ENCODE results near the gene PIP5K1C.

Gene PIP5K1C

GRCh38 chr19:3604227-3604986 is 95.9 kb downstream of the PIP5K1C start:
- H3K9me3 Mint-ChIP-seq, result no peaks in the 10 kb centered on the region
- H3K4me1 Mint-ChIP-seq, result peaks cover 16% of the 10 kb centered on the region
- no peak overlapping the region for H3K4me3 Mint-ChIP-seq
- peak; percentile 36 for ATAC-seq
- DNase-seq, result no peak
- H3K27ac Mint-ChIP-seq, result peak overlapping the region in 1 of 2 donors; percentile 84
- H3K27me3 Mint-ChIP-seq, result no peaks in the 10 kb centered on the region

- H3K4me1 Mint-ChIP-seq, result peaks cover 14% of the 10 kb centered on the region
- H3K9me3 Mint-ChIP-seq, result no peaks in the 10 kb centered on the region
- no peaks in the 10 kb centered on the region for H3K27me3 Mint-ChIP-seq
- ATAC-seq, result no peak
- no peak overlapping the region for H3K27ac Mint-ChIP-seq
- DNase-seq, result no peak
- no peak overlapping the region for H3K4me3 Mint-ChIP-seq
These were observed 97.0 kb downstream of the PIP5K1C start for GRCh38 chr19:3603121-3603811.

GRCh38 chr19:3601021-3601420 is 99.2 kb downstream of the PIP5K1C start:
- no peaks in the 10 kb centered on the region for H3K4me1 Mint-ChIP-seq
- no peaks in the 10 kb centered on the region for H3K27me3 Mint-ChIP-seq
- no peak overlapping the region for H3K27ac Mint-ChIP-seq
- no peaks in the 10 kb centered on the region for H3K9me3 Mint-ChIP-seq
- H3K4me3 Mint-ChIP-seq, result no peak overlapping the region
- DNase-seq (no peak), ATAC-seq (no peak)

- Mint-ChIP-seq H3K4me3 (no peak overlapping the region), H3K27me3 (no peaks in the 10 kb centered on the region), H3K4me1 (no peaks in the 10 kb centered on the region), H3K27ac (no peak overlapping the region), H3K9me3 (no peaks in the 10 kb centered on the region)
- DNase-seq (no peak), ATAC-seq (peak; percentile 18)
These were observed 100.5 kb downstream of the PIP5K1C start for GRCh38 chr19:3599776-3600187.

- ATAC-seq (no peak), DNase-seq (no peak)
- Mint-ChIP-seq H3K4me1 (no peaks in the 10 kb centered on the region), H3K4me3 (no peak overlapping the region), H3K9me3 (peaks cover 0 to 6% of the 10 kb centered on the region in 2 donors), H3K27me3 (no peaks in the 10 kb centered on the region), H3K27ac (no peak overlapping the region)
These were observed 104.7 kb downstream of the PIP5K1C start for GRCh38 chr19:3595521-3596061.

GRCh38 chr19:3593156-3593555 is 107.1 kb downstream of the PIP5K1C start:
- Mint-ChIP-seq H3K4me3 (no peak overlapping the region), H3K27ac (no peak overlapping the region), H3K27me3 (no peaks in the 10 kb centered on the region), H3K9me3 (peaks cover 0 to 6% of the 10 kb centered on the region in 2 donors), H3K4me1 (no peaks in the 10 kb centered on the region)
- ATAC-seq (no peak), DNase-seq (no peak)

DNA sequence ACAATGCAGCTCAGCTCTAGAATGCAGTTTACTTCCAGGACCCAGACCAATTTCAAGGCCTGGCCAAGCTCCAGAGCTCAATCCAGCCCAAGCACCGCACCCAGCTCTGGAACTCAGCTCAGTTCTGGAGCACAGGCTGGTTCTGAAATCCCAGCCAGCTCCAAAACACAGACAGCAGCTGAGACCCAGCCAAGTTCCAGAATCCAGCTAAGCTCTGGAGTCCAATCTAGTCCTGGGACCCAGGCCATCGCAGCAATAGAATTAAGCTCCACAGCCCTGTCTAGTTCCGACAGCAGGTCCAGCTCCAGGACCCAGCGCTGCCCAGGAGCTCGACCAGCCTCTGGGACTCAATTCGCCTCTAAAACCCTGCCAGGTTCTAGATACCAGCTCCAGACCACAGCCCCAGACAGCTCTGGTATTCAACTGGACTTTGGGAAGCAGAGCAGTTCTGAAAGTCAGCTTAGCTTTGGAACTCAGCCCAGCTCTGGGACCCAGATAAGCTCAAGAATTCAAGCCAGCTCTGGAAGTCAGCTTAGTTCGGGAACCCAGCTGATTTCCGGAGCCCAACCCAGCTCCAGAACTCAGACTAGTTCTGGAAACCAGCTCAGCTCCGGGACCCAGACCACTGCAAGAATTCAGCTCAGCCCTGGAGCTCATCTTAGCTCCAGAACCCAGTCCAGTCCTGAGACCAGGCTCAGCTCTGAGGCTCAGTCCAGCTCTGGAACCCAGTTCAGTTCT is 108.2 kb downstream of the PIP5K1C start:
- Mint-ChIP-seq H3K4me1 (no peaks in the 10 kb centered on the region), H3K27me3 (no peaks in the 10 kb centered on the region), H3K9me3 (peaks cover 0 to 6% of the 10 kb centered on the region in 2 donors), H3K27ac (no peak overlapping the region), H3K4me3 (no peak overlapping the region)
- no peak for DNase-seq
- ATAC-seq, result no peak

DNA sequence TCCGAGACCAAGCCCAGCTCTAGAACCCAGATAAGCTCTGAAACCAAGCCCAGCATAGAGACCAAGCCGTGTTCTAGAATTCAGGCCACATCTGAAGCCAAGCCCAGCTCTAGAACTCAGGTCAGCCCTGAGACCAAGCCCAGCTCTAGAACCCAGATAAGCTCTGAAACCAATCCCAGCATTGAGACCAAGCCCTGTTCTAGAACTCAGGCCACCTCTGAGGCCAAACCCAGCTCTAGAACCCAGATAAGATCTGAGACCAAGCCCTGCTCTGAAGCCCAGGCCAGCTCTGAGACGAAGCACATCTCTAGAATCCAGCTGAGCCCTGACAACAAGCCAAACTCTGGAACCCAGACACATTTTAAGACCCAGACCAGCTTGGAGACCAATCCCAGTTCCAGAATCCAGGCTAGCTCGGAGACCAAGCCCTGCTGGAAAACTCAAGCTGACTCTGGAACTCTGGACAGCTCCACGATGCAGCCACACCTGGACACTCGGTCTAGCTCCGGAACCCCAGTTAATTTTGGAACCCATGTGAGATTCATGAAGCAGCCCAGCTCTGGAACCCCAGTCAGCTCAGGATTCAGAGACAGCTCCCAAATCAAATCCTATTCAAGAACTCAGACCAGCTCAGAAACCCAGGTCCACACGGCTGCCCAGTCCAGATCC is 109.1 kb downstream of the PIP5K1C start:
- H3K4me3 Mint-ChIP-seq, result no peak overlapping the region
- ATAC-seq, result no peak
- peaks cover 0 to 6% of the 10 kb centered on the region in 2 donors for H3K9me3 Mint-ChIP-seq
- DNase-seq, result no peak
- H3K4me1 Mint-ChIP-seq, result peaks cover 4% of the 10 kb centered on the region
- no peak overlapping the region for H3K27ac Mint-ChIP-seq
- H3K27me3 Mint-ChIP-seq, result no peaks in the 10 kb centered on the region

DNA sequence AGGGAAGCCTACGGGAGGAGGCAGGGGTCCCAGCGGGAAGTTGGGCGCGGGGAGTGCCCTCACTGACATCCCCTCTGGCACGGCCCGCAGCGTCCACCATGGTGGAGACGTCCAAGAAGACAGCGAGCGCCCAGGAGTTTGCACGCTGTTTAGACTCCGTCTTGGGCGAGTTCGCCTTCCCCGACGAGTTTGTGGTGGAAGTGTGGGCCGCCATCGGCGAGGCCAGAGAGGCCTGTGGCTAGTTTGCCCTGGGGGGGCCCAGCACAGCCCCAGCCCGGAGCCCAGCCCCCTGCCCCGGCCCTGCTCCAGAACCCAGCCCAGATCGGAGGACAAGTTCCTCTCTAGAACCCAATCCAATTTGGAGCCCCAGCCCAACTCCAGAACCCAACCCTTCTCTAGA is 110.3 kb downstream of the PIP5K1C start:
- DNase-seq (no peak), ATAC-seq (no peak)
- Mint-ChIP-seq H3K4me3 (no peak overlapping the region), H3K27ac (no peak overlapping the region), H3K27me3 (no peaks in the 10 kb centered on the region), H3K9me3 (peaks cover 0 to 6% of the 10 kb centered on the region in 2 donors), H3K4me1 (peaks cover 9% of the 10 kb centered on the region)

GRCh38 chr19:3589439-3589838 is 110.8 kb downstream of the PIP5K1C start:
- no peak for DNase-seq
- Mint-ChIP-seq H3K4me3 (no peak overlapping the region), H3K4me1 (peaks cover 9% of the 10 kb centered on the region), H3K27ac (no peak overlapping the region), H3K27me3 (no peaks in the 10 kb centered on the region), H3K9me3 (peaks cover 0 to 6% of the 10 kb centered on the region in 2 donors)
- ATAC-seq, result no peak

DNA sequence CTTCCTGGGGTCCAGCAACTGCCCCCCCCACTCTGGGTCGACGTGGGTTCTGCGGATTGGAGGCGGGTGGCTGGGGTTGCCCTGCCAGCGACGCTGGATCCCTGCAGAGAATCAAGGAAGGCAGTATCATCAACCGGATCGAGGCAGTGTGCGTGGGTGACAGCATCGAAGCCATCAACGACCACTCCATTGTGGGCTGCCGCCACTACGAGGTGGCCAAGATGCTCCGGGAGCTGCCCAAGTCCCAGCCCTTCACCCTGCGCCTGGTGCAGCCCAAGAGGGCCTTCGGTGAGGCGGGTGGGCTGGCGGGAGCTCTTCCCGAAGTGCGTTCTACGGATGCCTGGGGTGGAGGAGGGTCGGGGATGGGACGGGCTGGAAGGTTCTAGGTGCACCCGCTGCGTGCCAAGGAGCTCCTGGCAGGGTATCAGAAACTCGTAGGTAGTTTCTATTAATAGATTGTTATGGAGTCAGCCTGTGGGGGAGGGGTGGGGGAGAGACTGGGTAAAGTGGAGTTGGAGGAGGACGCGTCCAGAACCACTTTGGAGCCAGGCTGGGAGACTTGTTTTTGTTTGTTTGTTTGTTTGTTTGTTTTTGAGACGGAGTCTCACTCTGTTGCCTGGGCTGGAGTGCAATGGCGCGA is 113.4 kb downstream of the PIP5K1C start:
- H3K4me1 Mint-ChIP-seq, result peaks cover 9% of the 10 kb centered on the region
- ATAC-seq (no peak), DNase-seq (no peak)
- H3K4me3 Mint-ChIP-seq, result no peak overlapping the region
- H3K27ac Mint-ChIP-seq, result no peak overlapping the region
- no peaks in the 10 kb centered on the region for H3K27me3 Mint-ChIP-seq
- peaks cover 0 to 6% of the 10 kb centered on the region in 2 donors for H3K9me3 Mint-ChIP-seq

GRCh38 chr19:3586127-3586626 is 114.1 kb downstream of the PIP5K1C start:
- Mint-ChIP-seq H3K4me3 (peak overlapping the region; percentile 22 to 74), H3K9me3 (no peaks in the 10 kb centered on the region), H3K4me1 (peaks cover 9% of the 10 kb centered on the region), H3K27ac (peak overlapping the region in 1 of 2 donors; percentile 42), H3K27me3 (no peaks in the 10 kb centered on the region)
- ATAC-seq (peak; percentile 56), DNase-seq (peak; percentile 41 to 46)

GRCh38 chr19:3585301-3586126 is 114.8 kb downstream of the PIP5K1C start, which contains the start of gene GIPC3:
GIPC3 (plus strand) TSS chr19:3585478; CDS start chr19:3585598, 120 bp downstream.
- no peaks in the 10 kb centered on the region for H3K9me3 Mint-ChIP-seq
- H3K27ac Mint-ChIP-seq, result peak within 1 kb of the TSS in 1 of 2 donors; percentile 42
- H3K4me1 Mint-ChIP-seq, result peaks cover 9% of the 10 kb centered on the region
- H3K27me3 Mint-ChIP-seq, result no peaks in the 10 kb centered on the region
- DNase-seq (no peak), ATAC-seq (peak; percentile 48)
- H3K4me3 Mint-ChIP-seq, result peak within 1 kb of the TSS; percentile 22 to 74
